CD14-positive monocyte (primary cell): Measurements from ENCODE around the gene TRAPPC3L. TPM values are rescaled to one million over a fixed set of nuclear protein-coding genes. Genes with fewer than 3 reads are reported as not detected.

Source experiments
- DNase-seq, 3 donors: peaks; one replicate each; pipeline ENCODE4 v3.0.0-alpha.2; 2011 to 2022
- H2AFZ ChIP-seq: 2 replicates; pipeline ENCODE4 v1.6.0; 2012; ENCODE audit warnings: mild to moderate bottlenecking, low read depth, low read length, inconsistent platforms; ENCODE audit not compliant: insufficient read depth, poor library complexity, severe bottlenecking
- H3K27ac ChIP-seq, 2 donors: 1 replicate in 1 of 2; 2 replicates in 1 of 2; pipeline ENCODE4 v1.5.1; 2012 to 2013; ENCODE audit warnings: low read length in 2 of 2, control low read depth in 1 of 2, inconsistent platforms in 1 of 2, low read depth in 1 of 2, mild to moderate bottlenecking in 1 of 2
- H3K27me3 ChIP-seq, 2 donors: one replicate each; pipeline versions ENCODE4 v1.6.0 to v1.6.1; 2011 to 2013; ENCODE audit warnings: low read length in 2 of 2; ENCODE audit not compliant: control insufficient read depth in 2 of 2, insufficient read depth in 2 of 2
- H3K36me3 ChIP-seq, 2 donors: replicated peaks in 1 of 2; 1 replicate in 1 of 2; 2 replicates in 1 of 2; pipeline versions ENCODE4 v1.5.1 to v1.6.1; 2012 to 2013; ENCODE audit warnings: low read length in 2 of 2, control low read depth in 1 of 2, inconsistent platforms in 1 of 2, mild to moderate bottlenecking in 1 of 2; ENCODE audit not compliant: insufficient read depth in 2 of 2, control insufficient read depth in 1 of 2
- H3K4me1 ChIP-seq, 2 donors: 1 replicate in 1 of 2; 2 replicates in 1 of 2; pipeline versions ENCODE4 v1.5.1 to v1.6.1; 2012 to 2013; ENCODE audit warnings: low read length in 2 of 2, control low read depth in 1 of 2, inconsistent platforms in 1 of 2, mild to moderate bottlenecking in 1 of 2, moderate library complexity in 1 of 2; ENCODE audit not compliant: insufficient read depth in 2 of 2, control insufficient read depth in 1 of 2
- H3K4me2 ChIP-seq: replicated peaks from 2 replicates; pipeline ENCODE3; 2012; ENCODE audit warnings: low read length, moderate library complexity, mild to moderate bottlenecking; ENCODE audit not compliant: poor library complexity, severe bottlenecking; ENCODE audit errors: extremely low read depth
- H3K4me3 ChIP-seq, 3 experiments: fragments of 200-600 bp in 1 of 3; sonication (generic) in 1 of 3; replicated peaks in 1 of 3; 1 replicate in 2 of 3; 2 replicates in 1 of 3; pipeline ENCODE4 v1.5.1; 2011 to 2013; ENCODE audit warnings: low read length in 3 of 3, mild to moderate bottlenecking in 3 of 3, control low read depth in 2 of 3, low read depth in 2 of 3, inconsistent platforms in 1 of 3, moderate library complexity in 1 of 3
- H3K79me2 ChIP-seq: 2 replicates; pipeline ENCODE4 v1.6.0; 2012; ENCODE audit warnings: mild to moderate bottlenecking, control low read depth, inconsistent platforms, low read length, moderate library complexity; ENCODE audit not compliant: insufficient read depth
- H3K9ac ChIP-seq: 2 replicates; pipeline ENCODE4 v1.6.0; 2017; ENCODE audit warnings: low read length, mild to moderate bottlenecking; ENCODE audit not compliant: insufficient read depth, poor library complexity, severe bottlenecking
- H3K9me3 ChIP-seq, 2 donors: replicated peaks in 1 of 2; 1 replicate in 1 of 2; 2 replicates in 1 of 2; pipeline versions ENCODE4 v1.5.1 to v1.6.1; 2012 to 2013; ENCODE audit warnings: low read length in 2 of 2, control low read depth in 1 of 2; ENCODE audit not compliant: control insufficient read depth in 1 of 2, insufficient read depth in 1 of 2
- H4K20me1 ChIP-seq: 2 replicates; pipeline ENCODE4 v1.6.0; 2012; ENCODE audit warnings: mild to moderate bottlenecking, low read length, control low read depth, moderate library complexity; ENCODE audit not compliant: insufficient read depth
- H3K27ac Mint-ChIP-seq, 7 donors: one replicate each; pipeline ENCODE4 v1.8.0; 2020; ENCODE audit warnings: mild to moderate bottlenecking in 7 of 7, mixed read lengths in 7 of 7, moderate library complexity in 6 of 7, inconsistent platforms in 2 of 7
- H3K27me3 Mint-ChIP-seq, 3 donors: one replicate each; pipeline ENCODE4 v1.8.0; 2021 to 2022; ENCODE audit warnings: low read depth in 3 of 3, mild to moderate bottlenecking in 3 of 3, mixed read lengths in 3 of 3, moderate library complexity in 3 of 3, inconsistent platforms in 1 of 3
- H3K36me3 Mint-ChIP-seq, 2 donors: one replicate each; pipeline ENCODE4 v1.8.0; 2020; ENCODE audit warnings: mixed read lengths in 2 of 2, inconsistent platforms in 1 of 2, mild to moderate bottlenecking in 1 of 2
- H3K4me1 Mint-ChIP-seq: one replicate; pipeline ENCODE4 v1.8.0; 2020; ENCODE audit warnings: mild to moderate bottlenecking, mixed read lengths
- H3K4me3 Mint-ChIP-seq, 2 donors: one replicate each; pipeline ENCODE4 v1.8.0; 2020; ENCODE audit warnings: mild to moderate bottlenecking in 2 of 2, mixed read lengths in 2 of 2, moderate library complexity in 1 of 2
- H3K9me3 Mint-ChIP-seq, 7 donors: one replicate each; pipeline ENCODE4 v1.8.0; 2020 to 2022; ENCODE audit warnings: mixed read lengths in 7 of 7, mild to moderate bottlenecking in 6 of 7, moderate library complexity in 6 of 7, inconsistent platforms in 2 of 7
- CTCF ChIP-seq: fragments of 200-600 bp; IDR thresholded peaks from one replicate; pipeline ENCODE4 v1.8.0; 2022; ENCODE audit warnings: antibody characterized with exemption, mild to moderate bottlenecking
- WGBS: methylation state at CpG from one replicate; pipeline ENCODE4 v1.1.5; 2013; ENCODE audit warnings: missing lambda C conversion rate; ENCODE audit not compliant: insufficient coverage; 5-methylcytosine and 5-hydroxymethylcytosine counted together
- intact Hi-C, 2 donors: fragments of 100-400 bp; cut with micrococcal nuclease; formaldehyde crosslinking; loops; one replicate each; pipeline versions ENCODE4 v1.15.0 to v1.15.1; 2023
- polyA plus RNA-seq, 3 donors: library from polyadenylated mRNA; depleted of rRNA in 1 of 3; unstranded in 2 of 3; stranded (reverse) in 1 of 3; fragments of 300-500 nt in 2 of 3; fragments of >200 nt in 1 of 3; fragmentation: Illumina TruSeq in 2 of 3; gene quantifications; 1 replicate in 2 of 3; 2 replicates in 1 of 3; pipeline ENCODE4 v1.2.3, GENCODE V29; 2012 to 2021

TRAPPC3L gene
- polyA plus RNA-seq, 3 donors: 0.17 TPM; not detected in 2

GRCh38 chr6:116465246-116465645 is 80.2 kb downstream of the TRAPPC3L start:
- WGBS: 0% methylated on average over 2 of the region's 5 CpGs
- Histone ChIP-seq H3K4me3 (peak overlapping the region in 2 of 3 experiments; percentile 17 to 38), H4K20me1 (no peaks in the 10 kb centered on the region), H3K27me3 (no peaks in the 10 kb centered on the region), H3K36me3 (no peaks in the 10 kb centered on the region), H2AFZ (no peak overlapping the region), H3K27ac (peak overlapping the region; percentile 58 to 71), H3K4me2 (peak overlapping the region; percentile 78), H3K79me2 (peaks cover 14% of the 10 kb centered on the region), H3K4me1 (peaks cover 39 to 59% of the 10 kb centered on the region in 2 donors), H3K9ac (no peak overlapping the region), H3K9me3 (no peaks in the 10 kb centered on the region)
- Mint-ChIP-seq H3K27ac (peak overlapping the region; percentile 86 to 96 (median 92)), H3K4me1 (peaks cover 61% of the 10 kb centered on the region), H3K27me3 (peaks cover 0 to 3% (median 0%) of the 10 kb centered on the region in 3 donors), H3K4me3 (peak overlapping the region in 1 of 2 donors; percentile 75), H3K9me3 (peaks cover 0 to 3% (median 0%) of the 10 kb centered on the region in 7 donors), H3K36me3 (peaks cover 8 to 11% of the 10 kb centered on the region in 2 donors)
- TF ChIP-seq CTCF: no peak
- intact Hi-C loops: no loop called here
- DNase-seq: peak; percentile 78 to 89 (median 86)

GRCh38 chr6:116463301-116463700 is 82.2 kb downstream of the TRAPPC3L start:
- TF ChIP-seq CTCF: no peak
- peaks cover 64% of the 10 kb centered on the region for H3K4me1 Mint-ChIP-seq
- peak in 1 of 3 donors; percentile 33 for DNase-seq
- peak overlapping the region; percentile 87 to 90 for H3K4me3 Mint-ChIP-seq
- Histone ChIP-seq H3K4me3 (peak overlapping the region; percentile 38 to 75 (median 59)), H2AFZ (no peak overlapping the region), H3K9me3 (no peaks in the 10 kb centered on the region), H3K4me2 (peak overlapping the region; percentile 78), H3K27me3 (no peaks in the 10 kb centered on the region), H3K27ac (peak overlapping the region in 1 of 2 donors; percentile 61), H3K79me2 (peaks cover 14% of the 10 kb centered on the region), H3K9ac (no peak overlapping the region), H3K4me1 (peaks cover 39 to 59% of the 10 kb centered on the region in 2 donors), H4K20me1 (no peaks in the 10 kb centered on the region), H3K36me3 (no peaks in the 10 kb centered on the region)
- peak overlapping the region in 2 of 7 donors; percentile 7 to 78 for H3K27ac Mint-ChIP-seq
- H3K27me3 Mint-ChIP-seq: peaks cover 0 to 3% (median 2%) of the 10 kb centered on the region in 3 donors
- no CpG with 5 or more reads among the region's 4 CpGs for WGBS
- H3K9me3 Mint-ChIP-seq: peaks cover 0 to 3% (median 0%) of the 10 kb centered on the region in 7 donors
- intact Hi-C loops: loop anchor here in 1 of 2 donors (2.0 kb wide), 1 partner anchor 14 kb away; no protein-coding TSS in a partner anchor
- H3K36me3 Mint-ChIP-seq: peaks cover 8 to 11% of the 10 kb centered on the region in 2 donors
